ENCODE results near the gene KCNC1. TPM values are rescaled to one million over a fixed set of nuclear protein-coding genes. Genes with fewer than 3 reads are reported as not detected.

KCNC1 gene
- total and polyA plus RNA-seq, 2 experiments from 2014 or later, result 0.01 to 0.20 TPM

Other genes with a start within 250 kb of the KCNC1 start
- 58.8 and 60.6 TPM in 2 replicates for gene USH1C, start 190.4 kb upstream of the KCNC1 start, total RNA-seq
- 54.0 and 54.3 TPM in 2 replicates for gene USH1C, start 190.4 kb upstream of the KCNC1 start, polyA plus RNA-seq
- gene OTOG, start 187.5 kb upstream of the KCNC1 start, total RNA-seq, result 0.16 and 0.27 TPM in 2 replicates
- 0.06 and 2.0 TPM in 2 replicates for gene OTOG, start 187.5 kb upstream of the KCNC1 start, polyA plus RNA-seq
- not detected in 2 replicates for gene MYOD1, start 15.2 kb upstream of the KCNC1 start, total RNA-seq
- gene MYOD1, start 15.2 kb upstream of the KCNC1 start, polyA plus RNA-seq, result not detected in 2 replicates